GM23248 (cell line): ENCODE data around the gene TYMP. TPM values are rescaled to one million over a fixed set of nuclear protein-coding genes. Genes with fewer than 3 reads are reported as not detected.

Experiments used
- DNase-seq: peaks from one replicate; pipeline ENCODE4 v3.0.0-alpha.2; 2015
- H2AFZ ChIP-seq: fragments of 200-600 bp; sonication (generic); 2 replicates; pipeline ENCODE4 v1.6.1; 2016; ENCODE audit warnings: antibody characterized with exemption
- H3F3A ChIP-seq: fragments of 200-600 bp; sonication (generic); 2 replicates; pipeline ENCODE4 v1.6.1; 2016; ENCODE audit warnings: mild to moderate bottlenecking, antibody characterized with exemption, mixed run types; ENCODE audit not compliant: insufficient read depth
- H3K27ac ChIP-seq: fragments of 200-600 bp; sonication (generic); 2 replicates; pipeline ENCODE4 v1.5.1; 2016; ENCODE audit warnings: mild to moderate bottlenecking
- H3K27me3 ChIP-seq: fragments of 200-600 bp; sonication (generic); replicated peaks from 2 replicates; pipeline ENCODE4 v1.6.1; 2016; ENCODE audit warnings: mild to moderate bottlenecking; ENCODE audit not compliant: insufficient read depth
- H3K36me3 ChIP-seq: fragments of 200-600 bp; sonication (generic); 2 replicates; pipeline ENCODE4 v1.6.1; 2016; ENCODE audit warnings: low read depth, mild to moderate bottlenecking
- H3K4me1 ChIP-seq: fragments of 200-600 bp; sonication (generic); 2 replicates; pipeline ENCODE4 v1.6.1; 2016; ENCODE audit warnings: mild to moderate bottlenecking; ENCODE audit not compliant: insufficient read depth
- H3K4me2 ChIP-seq: fragments of 200-600 bp; sonication (generic); one replicate; pipeline ENCODE4 v1.6.1; 2016; ENCODE audit warnings: mild to moderate bottlenecking; ENCODE audit not compliant: unreplicated experiment
- H3K4me3 ChIP-seq: fragments of 200-600 bp; sonication (generic); 2 replicates; pipeline ENCODE4 v1.5.1; 2016; ENCODE audit warnings: mild to moderate bottlenecking
- H3K79me2 ChIP-seq: fragments of 200-600 bp; sonication (generic); 2 replicates; pipeline ENCODE4 v1.6.1; 2016; ENCODE audit warnings: mild to moderate bottlenecking; ENCODE audit not compliant: insufficient read depth
- H3K9ac ChIP-seq: fragments of 200-600 bp; sonication (generic); 2 replicates; pipeline ENCODE4 v1.6.1; 2016; ENCODE audit warnings: mild to moderate bottlenecking
- H3K9me2 ChIP-seq: fragments of 200-600 bp; sonication (generic); 2 replicates; pipeline ENCODE4 v1.6.1; 2016; ENCODE audit warnings: mixed run types, mild to moderate bottlenecking, moderate library complexity; ENCODE audit not compliant: insufficient read depth
- H3K9me3 ChIP-seq: fragments of 200-600 bp; sonication (generic); one replicate; pipeline ENCODE4 v1.6.1; 2017; ENCODE audit warnings: low read depth
- H4K20me1 ChIP-seq: fragments of 200-600 bp; sonication (generic); 2 replicates; pipeline ENCODE4 v1.6.0; 2016; ENCODE audit not compliant: insufficient read depth
- EZH2 ChIP-seq: fragments of 200-600 bp; sonication (generic); IDR thresholded peaks from 2 replicates; pipeline ENCODE4 v1.6.1; 2018; ENCODE audit warnings: antibody characterized with exemption, mild to moderate bottlenecking; ENCODE audit not compliant: insufficient read depth, poor library complexity, severe bottlenecking
- EZH2phosphoT487 ChIP-seq: fragments of 200-600 bp; sonication (generic); IDR thresholded peaks from 2 replicates; pipeline ENCODE4 v1.6.1; 2018; ENCODE audit warnings: antibody characterized with exemption, moderate library complexity, mild to moderate bottlenecking, low read depth; ENCODE audit not compliant: insufficient read depth
- WGBS, 2 experiments: methylation state at CpG; one replicate each; pipeline ENCODE4 v1.1.6; 2015 to 2017; ENCODE audit warnings: low lambda C conversion rate in 2 of 2, low coverage in 1 of 2; ENCODE audit errors: missing lambda C conversion rate in 2 of 2; 5-methylcytosine and 5-hydroxymethylcytosine counted together
- in situ Hi-C: fragments of 300-500 bp; cut with MboI; formaldehyde crosslinking; loops from 2 replicates; pipeline ENCODE4 v1.15.0; 2020
- polyA plus RNA-seq: library from polyadenylated mRNA; unstranded; fragments of >200 nt; fragmentation: Nextera tagmentation; extraction: Ambion mirVana; gene quantifications from 2 replicates; pipeline ENCODE4 v1.2.1, GENCODE V29; 2016
- total RNA-seq: library from RNA; depleted of rRNA; stranded (reverse); fragments of >200 nt; shearing (Covaris generic); gene quantifications from 2 replicates; pipeline ENCODE4 v1.2.3, GENCODE V29; 2014; rRNA removed

The TYMP gene
- total and polyA plus RNA-seq, 2 experiments from 2014 or later: 24.3 to 33.2 TPM

GRCh38 chr22:50479721-50480120 is 50.1 kb downstream of the TYMP start:
- TF ChIP-seq EZH2: no peak
- no peak for TF ChIP-seq EZH2phosphoT487
- H3K9me2 ChIP-seq: no peaks in the 10 kb centered on the region
- peaks cover 4% of the 10 kb centered on the region; the same call in 1 of the 2 replicates for H3K79me2 ChIP-seq
- H3F3A ChIP-seq: no peaks in the 10 kb centered on the region
- H4K20me1 ChIP-seq: no peaks in the 10 kb centered on the region
- no peak overlapping the region for H3K27ac ChIP-seq
- 66 to 70% methylated on average over 11 of the region's 11 CpGs for WGBS, 2 experiments
- DNase-seq: no peak
- no peak overlapping the region for H2AFZ ChIP-seq
- in situ Hi-C loops: no loop called here
- H3K9me3 ChIP-seq: no peaks in the 10 kb centered on the region
- H3K4me1 ChIP-seq: 0 out of 2 replicates have a peak, but pooled peaks cover 3% of the 10 kb centered on the region
- no peak overlapping the region for H3K4me2 ChIP-seq
- no peak overlapping the region for H3K4me3 ChIP-seq
- no peaks in the 10 kb centered on the region for H3K27me3 ChIP-seq
- no peaks in the 10 kb centered on the region for H3K36me3 ChIP-seq
- no peak overlapping the region for H3K9ac ChIP-seq

DNA sequence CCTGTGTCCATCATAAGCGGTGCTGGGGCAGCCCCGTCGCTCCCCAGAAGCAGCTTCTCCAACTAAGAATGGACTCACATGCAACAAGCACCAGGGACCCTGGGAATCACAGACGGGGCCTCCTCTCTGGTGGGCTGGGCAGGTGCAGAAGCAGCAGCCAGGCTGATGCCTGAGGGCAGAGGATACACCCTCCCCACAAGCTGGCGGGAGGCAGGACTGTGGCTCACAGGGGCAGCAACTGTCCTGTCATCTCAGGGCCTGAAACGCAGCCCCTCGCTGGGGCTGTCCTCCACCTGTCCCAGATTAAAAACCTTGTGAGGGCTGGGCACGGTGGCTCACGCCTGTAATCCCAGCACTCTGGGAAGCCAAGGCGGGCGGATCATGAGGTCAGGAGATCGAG is 51.9 kb downstream of the TYMP start:
- in situ Hi-C loops: no loop called here
- no peak overlapping the region for H2AFZ ChIP-seq
- TF ChIP-seq EZH2phosphoT487: no peak
- no peaks in the 10 kb centered on the region for H3K9me3 ChIP-seq
- no peaks in the 10 kb centered on the region for H3K36me3 ChIP-seq
- no peak for DNase-seq
- H3F3A ChIP-seq: no peaks in the 10 kb centered on the region
- H3K27ac ChIP-seq: no peak overlapping the region
- no peaks in the 10 kb centered on the region for H3K9me2 ChIP-seq
- peaks cover 22% of the 10 kb centered on the region for H3K79me2 ChIP-seq
- no peak overlapping the region for H3K4me3 ChIP-seq
- 77 to 79% methylated on average over 9 to 12 of the region's 12 CpGs for whole genome bisulfite sequencing, 2 experiments
- no peaks in the 10 kb centered on the region for H4K20me1 ChIP-seq
- no peaks in the 10 kb centered on the region for H3K27me3 ChIP-seq
- no peak overlapping the region for H3K9ac ChIP-seq
- H3K4me1 ChIP-seq: peaks cover 10% of the 10 kb centered on the region; the same call in 1 of the 2 replicates
- H3K4me2 ChIP-seq: no peak overlapping the region

- no peaks in the 10 kb centered on the region; the same call in 1 of the 2 replicates for H4K20me1 ChIP-seq
- no peak for TF ChIP-seq EZH2phosphoT487
- H3K27me3 ChIP-seq: no peaks in the 10 kb centered on the region
- WGBS, 2 experiments: 80 to 91% methylated on average over 7 of the region's 7 CpGs
- no peaks in the 10 kb centered on the region for H3K9me2 ChIP-seq
- no peaks in the 10 kb centered on the region for H3F3A ChIP-seq
- in situ Hi-C loops: no loop called here
- H3K4me1 ChIP-seq: peaks cover 16% of the 10 kb centered on the region
- H3K36me3 ChIP-seq: no peaks in the 10 kb centered on the region
- H3K4me3 ChIP-seq: no peak overlapping the region
- DNase-seq: no peak
- H3K79me2 ChIP-seq: peaks cover 28% of the 10 kb centered on the region
- no peak overlapping the region for H2AFZ ChIP-seq
- H3K9ac ChIP-seq: no peak overlapping the region
- H3K9me3 ChIP-seq: no peaks in the 10 kb centered on the region
- no peak overlapping the region for H3K4me2 ChIP-seq
- H3K27ac ChIP-seq: no peak overlapping the region
These were observed 52.9 kb downstream of the TYMP start for GRCh38 chr22:50476868-50477267.

Other genes with a start within 250 kb of the TYMP start
- 136 and 147 TPM in 2 replicates for gene PLXNB2, start 222.4 kb downstream of the TYMP start, total RNA-seq
- gene PLXNB2, start 222.4 kb downstream of the TYMP start, polyA plus RNA-seq: 123 and 136 TPM in 2 replicates
- gene DENND6B, start 203.0 kb downstream of the TYMP start, total RNA-seq: 3.3 and 5.7 TPM in 2 replicates
- 6.1 and 6.6 TPM in 2 replicates for gene DENND6B, start 203.0 kb downstream of the TYMP start, polyA plus RNA-seq
- gene PPP6R2, start 186.7 kb downstream of the TYMP start, total RNA-seq: 50.0 and 58.4 TPM in 2 replicates
- gene PPP6R2, start 186.7 kb downstream of the TYMP start, polyA plus RNA-seq: 22.2 and 22.3 TPM in 2 replicates
- 92.0 and 93.5 TPM in 2 replicates for gene SBF1, start 55.0 kb downstream of the TYMP start, total RNA-seq
- 25.2 and 27.6 TPM in 2 replicates for gene SBF1, start 55.0 kb downstream of the TYMP start, polyA plus RNA-seq
- gene ADM2, start 48.5 kb downstream of the TYMP start, total RNA-seq: 11.4 and 15.2 TPM in 2 replicates
- 11.6 and 14.0 TPM in 2 replicates for gene ADM2, start 48.5 kb downstream of the TYMP start, polyA plus RNA-seq
- gene MIOX, start 43.2 kb downstream of the TYMP start, total RNA-seq: not detected in 2 replicates
- 0.16 TPM in 1 of 2 replicates, not detected in the other for gene MIOX, start 43.2 kb downstream of the TYMP start, polyA plus RNA-seq
- gene LMF2, start 22.3 kb downstream of the TYMP start, total RNA-seq: 95.0 and 124 TPM in 2 replicates
- gene LMF2, start 22.3 kb downstream of the TYMP start, polyA plus RNA-seq: 101 and 106 TPM in 2 replicates
- gene NCAPH2, start 21.8 kb downstream of the TYMP start, total RNA-seq: 33.8 and 61.0 TPM in 2 replicates
- gene NCAPH2, start 21.8 kb downstream of the TYMP start, polyA plus RNA-seq: 27.7 and 28.6 TPM in 2 replicates
- 8.4 and 17.5 TPM in 2 replicates for gene SCO2, start 4.4 kb downstream of the TYMP start, total RNA-seq
- 11.0 and 15.0 TPM in 2 replicates for gene SCO2, start 4.4 kb downstream of the TYMP start, polyA plus RNA-seq
- gene KLHDC7B, start 15.9 kb upstream of the TYMP start, total RNA-seq: not detected in 2 replicates
- gene KLHDC7B, start 15.9 kb upstream of the TYMP start, polyA plus RNA-seq: 0.06 TPM in 1 of 2 replicates, not detected in the other
- not detected in 2 replicates for gene SYCE3, start 32.9 kb upstream of the TYMP start, total RNA-seq
- gene SYCE3, start 32.9 kb upstream of the TYMP start, polyA plus RNA-seq: 0.49 and 0.80 TPM in 2 replicates
- 1.6 and 2.9 TPM in 2 replicates for gene CPT1B, start 48.4 kb upstream of the TYMP start, total RNA-seq
- 1.0 and 1.3 TPM in 2 replicates for gene CPT1B, start 48.4 kb upstream of the TYMP start, polyA plus RNA-seq
- 38.7 and 41.3 TPM in 2 replicates for gene CHKB, start 52.8 kb upstream of the TYMP start, total RNA-seq
- 30.7 and 41.7 TPM in 2 replicates for gene CHKB, start 52.8 kb upstream of the TYMP start, polyA plus RNA-seq
- 0.38 TPM in 1 of 2 replicates, not detected in the other for gene MAPK8IP2, start 70.8 kb upstream of the TYMP start, total RNA-seq
- 0.06 and 0.09 TPM in 2 replicates for gene MAPK8IP2, start 70.8 kb upstream of the TYMP start, polyA plus RNA-seq
- gene ARSA, start 98.1 kb upstream of the TYMP start, total RNA-seq: 59.6 and 59.7 TPM in 2 replicates
- gene ARSA, start 98.1 kb upstream of the TYMP start, polyA plus RNA-seq: 31.7 and 32.9 TPM in 2 replicates
- gene SHANK3, start 142.8 kb upstream of the TYMP start, total RNA-seq: 0.51 and 0.97 TPM in 2 replicates
- 0.08 and 0.10 TPM in 2 replicates for gene SHANK3, start 142.8 kb upstream of the TYMP start, polyA plus RNA-seq
- gene ACR, start 208.2 kb upstream of the TYMP start, total RNA-seq: not detected in 2 replicates
- not detected in 2 replicates for gene ACR, start 208.2 kb upstream of the TYMP start, polyA plus RNA-seq